ENCODE data around the gene RIPPLY3. TPM values are rescaled to one million over a fixed set of nuclear protein-coding genes. Genes with fewer than 3 reads are reported as not detected.
"Not testable (repeated sequence)": the region's sequence is repeated elsewhere in the genome, so short reads cannot be mapped to it uniquely, and the experiment has no call there.

Gene RIPPLY3
- total RNA-seq, 1 donor from 2014 or later = not detected

GRCh38 chr21:37008724-37009123 is 2.2 kb downstream of the RIPPLY3 start:
- no peak for DNase-seq (ENCODE audit: low read depth, low spot score)

GRCh38 chr21:37009740-37010341 is 3.3 kb downstream of the RIPPLY3 start:
- DNase-seq (ENCODE audit: low read depth, low spot score) = peak; percentile 65

- no peak for DNase-seq (ENCODE audit: low read depth, low spot score)
These were observed 11.6 kb downstream of the RIPPLY3 start for GRCh38 chr21:37017951-37018679.

GRCh38 chr21:37026499-37026898 is 20.0 kb downstream of the RIPPLY3 start:
- no peak for DNase-seq (ENCODE audit: low read depth, low spot score)

GRCh38 chr21:37028570-37028969 is 22.1 kb downstream of the RIPPLY3 start:
- no peak for DNase-seq (ENCODE audit: low read depth, low spot score)

- no peak for DNase-seq (ENCODE audit: low read depth, low spot score)
These were observed 24.4 kb downstream of the RIPPLY3 start for GRCh38 chr21:37030864-37031263.

- no peak for DNase-seq (ENCODE audit: low read depth, low spot score)
These were observed 25.8 kb downstream of the RIPPLY3 start for GRCh38 chr21:37032293-37032692.

GRCh38 chr21:37032877-37033471 is 26.5 kb downstream of the RIPPLY3 start:
- no peak for DNase-seq (ENCODE audit: low read depth, low spot score)

- DNase-seq (ENCODE audit: low read depth, low spot score) = not testable (repeated sequence)
These were observed 27.9 kb downstream of the RIPPLY3 start for GRCh38 chr21:37034394-37034793.

GRCh38 chr21:37036177-37036576 is 29.7 kb downstream of the RIPPLY3 start:
- no peak for DNase-seq (ENCODE audit: low read depth, low spot score)

- DNase-seq (ENCODE audit: low read depth, low spot score) = no peak
These were observed 33.0 kb downstream of the RIPPLY3 start for GRCh38 chr21:37039411-37040075.

GRCh38 chr21:37040212-37040611 is 33.7 kb downstream of the RIPPLY3 start:
- DNase-seq (ENCODE audit: low read depth, low spot score) = no peak

- no peak for DNase-seq (ENCODE audit: low read depth, low spot score)
These were observed 35.3 kb downstream of the RIPPLY3 start for GRCh38 chr21:37041706-37042271.

GRCh38 chr21:37043818-37044217 is 37.3 kb downstream of the RIPPLY3 start:
- no peak for DNase-seq (ENCODE audit: low read depth, low spot score)

GRCh38 chr21:37044643-37045042 is 38.1 kb downstream of the RIPPLY3 start:
- DNase-seq (ENCODE audit: low read depth, low spot score) = no peak

GRCh38 chr21:37045149-37045548 is 38.6 kb downstream of the RIPPLY3 start:
- DNase-seq (ENCODE audit: low read depth, low spot score) = no peak

- no peak for DNase-seq (ENCODE audit: low read depth, low spot score)
These were observed 39.1 kb downstream of the RIPPLY3 start for GRCh38 chr21:37045556-37045955.

GRCh38 chr21:37047079-37047478 is 40.6 kb downstream of the RIPPLY3 start:
- no peak for DNase-seq (ENCODE audit: low read depth, low spot score)

GRCh38 chr21:37049741-37050140 is 43.2 kb downstream of the RIPPLY3 start:
- not testable (repeated sequence) for DNase-seq (ENCODE audit: low read depth, low spot score)

GRCh38 chr21:37055271-37055855 is 48.9 kb downstream of the RIPPLY3 start:
- no peak for DNase-seq (ENCODE audit: low read depth, low spot score)

- no peak for DNase-seq (ENCODE audit: low read depth, low spot score)
These were observed 51.1 kb downstream of the RIPPLY3 start for GRCh38 chr21:37057614-37058013.

Data from pulmonary artery endothelial cell (primary cell).